Skin of body (tissue), 2 donors: ENCODE results near the gene GLOD5. TPM values are rescaled to one million over a fixed set of nuclear protein-coding genes. Genes with fewer than 3 reads are reported as not detected.

Experiments
- small RNA-seq: library from RNA; depleted of rRNA; stranded (forward); fragments of <200 nt; gene quantifications from one replicate; pipeline ENCODE3, GENCODE V24; 2014; ENCODE audit warnings: low replicate concordance
- total RNA-seq: library from RNA; depleted of rRNA; stranded (reverse); fragments of >200 nt; gene quantifications from one replicate; pipeline ENCODE4 v1.2.3, GENCODE V29; 2014

Gene GLOD5
- total RNA-seq, 1 donor from 2014 or later: not detected

Small RNA genes lying within 50 kb of the gene (small RNA-seq; reads per million reads assigned to genes)
- gene RNU6-1056P (not detected), gene RNU6-29P (not detected)

Other genes with a start within 250 kb of the GLOD5 start
- 34.0 TPM for gene EBP, start 239.9 kb upstream of the GLOD5 start, total RNA-seq
- 4.8 TPM for gene TBC1D25, start 222.0 kb upstream of the GLOD5 start, total RNA-seq
- gene RBM3, start 187.3 kb upstream of the GLOD5 start, total RNA-seq: 167 TPM
- 38.6 TPM for gene WDR13, start 164.3 kb upstream of the GLOD5 start, total RNA-seq
- gene WAS, start 77.9 kb upstream of the GLOD5 start, total RNA-seq: 5.6 TPM
- 2.2 TPM for gene SUV39H1, start 65.0 kb upstream of the GLOD5 start, total RNA-seq
- 1.1 TPM for gene GATA1, start 24.8 kb downstream of the GLOD5 start, total RNA-seq
- 58.6 TPM for gene HDAC6, start 40.3 kb downstream of the GLOD5 start, total RNA-seq
- not detected for gene ERAS, start 64.8 kb downstream of the GLOD5 start, total RNA-seq
- 0.30 TPM for gene PCSK1N, start 73.9 kb downstream of the GLOD5 start, total RNA-seq
- 15.0 TPM for gene TIMM17B, start 136.0 kb downstream of the GLOD5 start, total RNA-seq
- gene PQBP1, start 136.2 kb downstream of the GLOD5 start, total RNA-seq: 31.7 TPM
- gene SLC35A2, start 149.9 kb downstream of the GLOD5 start, total RNA-seq: 7.6 TPM
- 5.9 TPM for gene PIM2, start 157.3 kb downstream of the GLOD5 start, total RNA-seq
- 19.9 TPM for gene OTUD5, start 195.9 kb downstream of the GLOD5 start, total RNA-seq
- 2.7 TPM for gene KCND1, start 210.1 kb downstream of the GLOD5 start, total RNA-seq
- gene GRIPAP1, start 240.5 kb downstream of the GLOD5 start, total RNA-seq: 23.7 TPM